ENCODE results near the gene PARVB.

Gene PARVB

GRCh38 chr22:44119669-44120313 lies 95.7 kb downstream of the PARVB start:
- Histone ChIP-seq H3K27me3 (ENCODE audit: low read depth, low read length) (no peaks in the 10 kb centered on the region), H3K36me3 (ENCODE audit: control insufficient read depth in 1 of 2, insufficient read depth in 2 of 2, low read length in 2 of 2) (peaks cover 11 to 14% of the 10 kb centered on the region in 2 donors), H3K4me3 (ENCODE audit: low read depth in 1 of 2, low read length in 2 of 2) (no peak overlapping the region), H3K27ac (ENCODE audit: low read length) (no peak overlapping the region), H3K4me1 (ENCODE audit: control insufficient read depth in 1 of 2, insufficient read depth in 2 of 2, low read length in 2 of 2) (no peaks in the 10 kb centered on the region), H3K9me3 (ENCODE audit: control insufficient read depth in 1 of 2, low read length in 2 of 2) (no peaks in the 10 kb centered on the region)

- no peaks in the 10 kb centered on the region for H3K4me1 ChIP-seq (ENCODE audit: control insufficient read depth in 1 of 2, insufficient read depth in 2 of 2, low read length in 2 of 2)
- H3K9me3 ChIP-seq (ENCODE audit: control insufficient read depth in 1 of 2, low read length in 2 of 2) = no peaks in the 10 kb centered on the region
- no peaks in the 10 kb centered on the region for H3K27me3 ChIP-seq (ENCODE audit: low read depth, low read length)
- peaks cover 11 to 14% of the 10 kb centered on the region in 2 donors for H3K36me3 ChIP-seq (ENCODE audit: control insufficient read depth in 1 of 2, insufficient read depth in 2 of 2, low read length in 2 of 2)
- no peak overlapping the region for H3K27ac ChIP-seq (ENCODE audit: low read length)
- no peak overlapping the region for H3K4me3 ChIP-seq (ENCODE audit: low read depth in 1 of 2, low read length in 2 of 2)
Measured at GRCh38 chr22:44120314-44120704, 96.2 kb downstream of the PARVB start.

- no peaks in the 10 kb centered on the region for H3K4me1 ChIP-seq (ENCODE audit: control insufficient read depth in 1 of 2, insufficient read depth in 2 of 2, low read length in 2 of 2)
- peaks cover 7 to 14% of the 10 kb centered on the region in 2 donors for H3K9me3 ChIP-seq (ENCODE audit: control insufficient read depth in 1 of 2, low read length in 2 of 2)
- peaks cover 0 to 15% of the 10 kb centered on the region in 2 donors for H3K36me3 ChIP-seq (ENCODE audit: control insufficient read depth in 1 of 2, insufficient read depth in 2 of 2, low read length in 2 of 2)
- no peak overlapping the region for H3K4me3 ChIP-seq (ENCODE audit: low read depth in 1 of 2, low read length in 2 of 2)
- no peak overlapping the region for H3K27ac ChIP-seq (ENCODE audit: low read length)
- H3K27me3 ChIP-seq (ENCODE audit: low read depth, low read length) = no peaks in the 10 kb centered on the region
Measured at GRCh38 chr22:44125421-44125820, 101.3 kb downstream of the PARVB start.

- Histone ChIP-seq H3K27me3 (ENCODE audit: low read depth, low read length) (no peaks in the 10 kb centered on the region), H3K4me1 (ENCODE audit: control insufficient read depth in 1 of 2, insufficient read depth in 2 of 2, low read length in 2 of 2) (no peaks in the 10 kb centered on the region), H3K9me3 (ENCODE audit: control insufficient read depth in 1 of 2, low read length in 2 of 2) (peaks cover 7 to 14% of the 10 kb centered on the region in 2 donors), H3K27ac (ENCODE audit: low read length) (no peak overlapping the region), H3K36me3 (ENCODE audit: control insufficient read depth in 1 of 2, insufficient read depth in 2 of 2, low read length in 2 of 2) (peaks cover 0 to 15% of the 10 kb centered on the region in 2 donors), H3K4me3 (ENCODE audit: low read depth in 1 of 2, low read length in 2 of 2) (no peak overlapping the region)
Measured at GRCh38 chr22:44126807-44127206, 102.7 kb downstream of the PARVB start.

GRCh38 chr22:44127356-44127755 lies 103.3 kb downstream of the PARVB start:
- Histone ChIP-seq H3K36me3 (ENCODE audit: control insufficient read depth in 1 of 2, insufficient read depth in 2 of 2, low read length in 2 of 2) (peaks cover 0 to 15% of the 10 kb centered on the region in 2 donors), H3K9me3 (ENCODE audit: control insufficient read depth in 1 of 2, low read length in 2 of 2) (peaks cover 7 to 14% of the 10 kb centered on the region in 2 donors), H3K4me1 (ENCODE audit: control insufficient read depth in 1 of 2, insufficient read depth in 2 of 2, low read length in 2 of 2) (no peaks in the 10 kb centered on the region), H3K27ac (ENCODE audit: low read length) (no peak overlapping the region), H3K4me3 (ENCODE audit: low read depth in 1 of 2, low read length in 2 of 2) (no peak overlapping the region), H3K27me3 (ENCODE audit: low read depth, low read length) (no peaks in the 10 kb centered on the region)

- no peaks in the 10 kb centered on the region for H3K4me1 ChIP-seq (ENCODE audit: control insufficient read depth in 1 of 2, insufficient read depth in 2 of 2, low read length in 2 of 2)
- peaks cover 7 to 14% of the 10 kb centered on the region in 2 donors for H3K9me3 ChIP-seq (ENCODE audit: control insufficient read depth in 1 of 2, low read length in 2 of 2)
- no peaks in the 10 kb centered on the region for H3K27me3 ChIP-seq (ENCODE audit: low read depth, low read length)
- H3K27ac ChIP-seq (ENCODE audit: low read length) = no peak overlapping the region
- no peak overlapping the region for H3K4me3 ChIP-seq (ENCODE audit: low read depth in 1 of 2, low read length in 2 of 2)
- peaks cover 7 to 8% of the 10 kb centered on the region in 2 donors for H3K36me3 ChIP-seq (ENCODE audit: control insufficient read depth in 1 of 2, insufficient read depth in 2 of 2, low read length in 2 of 2)
Measured at GRCh38 chr22:44128958-44129618, 105.0 kb downstream of the PARVB start.

- Histone ChIP-seq H3K36me3 (ENCODE audit: control insufficient read depth in 1 of 2, insufficient read depth in 2 of 2, low read length in 2 of 2) (peaks cover 7 to 8% of the 10 kb centered on the region in 2 donors), H3K27ac (ENCODE audit: low read length) (no peak overlapping the region), H3K4me3 (ENCODE audit: low read depth in 1 of 2, low read length in 2 of 2) (no peak overlapping the region), H3K4me1 (ENCODE audit: control insufficient read depth in 1 of 2, insufficient read depth in 2 of 2, low read length in 2 of 2) (no peaks in the 10 kb centered on the region), H3K9me3 (ENCODE audit: control insufficient read depth in 1 of 2, low read length in 2 of 2) (peaks cover 7 to 14% of the 10 kb centered on the region in 2 donors), H3K27me3 (ENCODE audit: low read depth, low read length) (no peaks in the 10 kb centered on the region)
Measured at GRCh38 chr22:44129619-44129976, 105.5 kb downstream of the PARVB start.

- Histone ChIP-seq H3K36me3 (ENCODE audit: control insufficient read depth in 1 of 2, insufficient read depth in 2 of 2, low read length in 2 of 2) (peaks cover 7 to 8% of the 10 kb centered on the region in 2 donors), H3K9me3 (ENCODE audit: control insufficient read depth in 1 of 2, low read length in 2 of 2) (peaks cover 7 to 14% of the 10 kb centered on the region in 2 donors), H3K27ac (ENCODE audit: low read length) (no peak overlapping the region), H3K4me1 (ENCODE audit: control insufficient read depth in 1 of 2, insufficient read depth in 2 of 2, low read length in 2 of 2) (no peaks in the 10 kb centered on the region), H3K27me3 (ENCODE audit: low read depth, low read length) (no peaks in the 10 kb centered on the region), H3K4me3 (ENCODE audit: low read depth in 1 of 2, low read length in 2 of 2) (no peak overlapping the region)
Measured at GRCh38 chr22:44130076-44130711, 106.1 kb downstream of the PARVB start.

GRCh38 chr22:44131412-44131811 lies 107.3 kb downstream of the PARVB start:
- Histone ChIP-seq H3K36me3 (ENCODE audit: control insufficient read depth in 1 of 2, insufficient read depth in 2 of 2, low read length in 2 of 2) (peaks cover 11% of the 10 kb centered on the region in 2 donors), H3K27me3 (ENCODE audit: low read depth, low read length) (no peaks in the 10 kb centered on the region), H3K4me1 (ENCODE audit: control insufficient read depth in 1 of 2, insufficient read depth in 2 of 2, low read length in 2 of 2) (no peaks in the 10 kb centered on the region), H3K27ac (ENCODE audit: low read length) (no peak overlapping the region), H3K9me3 (ENCODE audit: control insufficient read depth in 1 of 2, low read length in 2 of 2) (peaks cover 5 to 8% of the 10 kb centered on the region in 2 donors), H3K4me3 (ENCODE audit: low read depth in 1 of 2, low read length in 2 of 2) (no peak overlapping the region)

GRCh38 chr22:44131989-44132685 lies 108.0 kb downstream of the PARVB start:
- peaks cover 0 to 7% of the 10 kb centered on the region in 2 donors for H3K9me3 ChIP-seq (ENCODE audit: control insufficient read depth in 1 of 2, low read length in 2 of 2)
- H3K4me1 ChIP-seq (ENCODE audit: control insufficient read depth in 1 of 2, insufficient read depth in 2 of 2, low read length in 2 of 2) = no peaks in the 10 kb centered on the region
- no peaks in the 10 kb centered on the region for H3K27me3 ChIP-seq (ENCODE audit: low read depth, low read length)
- H3K27ac ChIP-seq (ENCODE audit: low read length) = no peak overlapping the region
- H3K36me3 ChIP-seq (ENCODE audit: control insufficient read depth in 1 of 2, insufficient read depth in 2 of 2, low read length in 2 of 2) = peaks cover 13 to 19% of the 10 kb centered on the region in 2 donors
- no peak overlapping the region for H3K4me3 ChIP-seq (ENCODE audit: low read depth in 1 of 2, low read length in 2 of 2)

GRCh38 chr22:44132724-44133123 lies 108.6 kb downstream of the PARVB start:
- no peak overlapping the region for H3K27ac ChIP-seq (ENCODE audit: low read length)
- no peaks in the 10 kb centered on the region for H3K4me1 ChIP-seq (ENCODE audit: control insufficient read depth in 1 of 2, insufficient read depth in 2 of 2, low read length in 2 of 2)
- no peaks in the 10 kb centered on the region for H3K27me3 ChIP-seq (ENCODE audit: low read depth, low read length)
- peaks cover 19 to 23% of the 10 kb centered on the region in 2 donors for H3K36me3 ChIP-seq (ENCODE audit: control insufficient read depth in 1 of 2, insufficient read depth in 2 of 2, low read length in 2 of 2)
- H3K9me3 ChIP-seq (ENCODE audit: control insufficient read depth in 1 of 2, low read length in 2 of 2) = peaks cover 0 to 12% of the 10 kb centered on the region in 2 donors
- no peak overlapping the region for H3K4me3 ChIP-seq (ENCODE audit: low read depth in 1 of 2, low read length in 2 of 2)

Data from muscle layer of duodenum (tissue), 2 donors.